ENCODE data around the gene LSP1.

LSP1 gene

DNA sequence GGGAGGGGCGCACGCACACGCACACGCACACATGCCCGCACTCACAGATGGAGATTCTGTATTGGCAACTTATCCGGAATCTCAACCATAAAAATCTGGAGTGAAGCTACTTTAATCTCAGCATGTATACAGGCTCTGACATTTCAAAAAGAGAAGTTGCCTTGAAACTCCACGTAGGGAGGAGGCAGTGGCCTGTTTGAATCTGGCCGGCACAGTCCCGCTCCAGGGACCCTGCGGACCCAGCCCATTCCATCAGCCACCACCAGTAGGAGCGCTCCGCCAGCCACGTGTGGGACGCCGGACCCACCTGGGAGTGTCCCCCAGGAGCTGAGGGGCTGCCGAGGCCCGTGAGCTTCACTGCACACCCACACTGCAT lies 20.0 kb upstream of the LSP1 start:
- no peak for ATAC-seq
- no peak for TF ChIP-seq ZFP3 (CRISPR knock-in tag; IDR thresholded peaks at IDR 0.05)
- no peak for TF ChIP-seq PPARA (CRISPR knock-in tag; IDR thresholded peaks at IDR 0.05; ENCODE audit: borderline replicate concordance)
- no peak for TF ChIP-seq OSR1 (CRISPR knock-in tag; IDR thresholded peaks at IDR 0.05)
- no peak for TF ChIP-seq SNAI2 (CRISPR knock-in tag; IDR thresholded peaks at IDR 0.05)

DNA sequence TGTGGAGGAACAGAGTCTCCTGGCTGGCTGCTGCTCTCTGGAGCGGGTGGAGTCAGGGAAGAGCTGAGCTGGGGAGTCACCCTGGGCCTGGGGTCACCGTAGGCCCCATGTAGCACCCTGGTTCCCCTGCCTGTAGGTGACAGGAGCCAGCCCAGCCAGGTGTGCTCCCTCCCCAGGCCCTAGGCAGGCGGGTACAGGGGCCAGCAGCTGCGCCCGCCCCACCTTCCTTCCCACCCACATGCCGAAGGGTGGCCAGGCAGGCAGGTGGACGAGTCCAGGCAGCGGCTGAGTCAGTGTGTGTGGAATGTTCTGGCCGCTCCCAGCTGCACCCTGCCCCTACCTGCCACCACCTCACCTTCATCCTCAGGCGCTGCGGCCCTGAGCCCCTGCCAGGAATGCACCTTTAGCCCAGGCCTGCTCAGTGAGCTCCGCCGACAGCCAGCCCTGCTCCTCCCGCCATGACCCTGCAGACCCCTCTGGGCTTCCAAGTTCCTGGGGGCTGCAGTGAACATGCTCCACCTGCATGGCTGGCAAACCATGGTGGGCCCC lies 18.7 kb upstream of the LSP1 start:
- ATAC-seq = no peak
- TF ChIP-seq ZNF70 (CRISPR knock-in tag; IDR thresholded peaks at IDR 0.05) (no peak), GLIS3 (CRISPR knock-in tag; IDR thresholded peaks at IDR 0.05) (no peak), OSR1 (CRISPR knock-in tag; IDR thresholded peaks at IDR 0.05) (no peak), RARB (CRISPR knock-in tag; IDR thresholded peaks at IDR 0.05) (no peak), TOX (CRISPR knock-in tag; IDR thresholded peaks at IDR 0.05; ENCODE audit: borderline replicate concordance) (no peak), ISL1 (CRISPR knock-in tag; IDR thresholded peaks at IDR 0.05) (no peak), ZFP3 (CRISPR knock-in tag; IDR thresholded peaks at IDR 0.05) (no peak), BACH2 (CRISPR knock-in tag; IDR thresholded peaks at IDR 0.05; ENCODE audit: borderline replicate concordance) (no peak), CSDC2 (CRISPR knock-in tag; IDR thresholded peaks at IDR 0.05) (no peak), ZFP30 (CRISPR knock-in tag; IDR thresholded peaks at IDR 0.05) (no peak), ZNF565 (CRISPR knock-in tag; conservative IDR thresholded peaks at IDR 0.05; ENCODE audit: low read depth) (no peak), PPARA (CRISPR knock-in tag; IDR thresholded peaks at IDR 0.05; ENCODE audit: borderline replicate concordance) (no peak), ARNTL (CRISPR knock-in tag; IDR thresholded peaks at IDR 0.05; ENCODE audit: borderline replicate concordance, low read depth) (no peak), SNAI2 (CRISPR knock-in tag; IDR thresholded peaks at IDR 0.05) (no peak)
- TF ChIP-seq, protein P1, sequence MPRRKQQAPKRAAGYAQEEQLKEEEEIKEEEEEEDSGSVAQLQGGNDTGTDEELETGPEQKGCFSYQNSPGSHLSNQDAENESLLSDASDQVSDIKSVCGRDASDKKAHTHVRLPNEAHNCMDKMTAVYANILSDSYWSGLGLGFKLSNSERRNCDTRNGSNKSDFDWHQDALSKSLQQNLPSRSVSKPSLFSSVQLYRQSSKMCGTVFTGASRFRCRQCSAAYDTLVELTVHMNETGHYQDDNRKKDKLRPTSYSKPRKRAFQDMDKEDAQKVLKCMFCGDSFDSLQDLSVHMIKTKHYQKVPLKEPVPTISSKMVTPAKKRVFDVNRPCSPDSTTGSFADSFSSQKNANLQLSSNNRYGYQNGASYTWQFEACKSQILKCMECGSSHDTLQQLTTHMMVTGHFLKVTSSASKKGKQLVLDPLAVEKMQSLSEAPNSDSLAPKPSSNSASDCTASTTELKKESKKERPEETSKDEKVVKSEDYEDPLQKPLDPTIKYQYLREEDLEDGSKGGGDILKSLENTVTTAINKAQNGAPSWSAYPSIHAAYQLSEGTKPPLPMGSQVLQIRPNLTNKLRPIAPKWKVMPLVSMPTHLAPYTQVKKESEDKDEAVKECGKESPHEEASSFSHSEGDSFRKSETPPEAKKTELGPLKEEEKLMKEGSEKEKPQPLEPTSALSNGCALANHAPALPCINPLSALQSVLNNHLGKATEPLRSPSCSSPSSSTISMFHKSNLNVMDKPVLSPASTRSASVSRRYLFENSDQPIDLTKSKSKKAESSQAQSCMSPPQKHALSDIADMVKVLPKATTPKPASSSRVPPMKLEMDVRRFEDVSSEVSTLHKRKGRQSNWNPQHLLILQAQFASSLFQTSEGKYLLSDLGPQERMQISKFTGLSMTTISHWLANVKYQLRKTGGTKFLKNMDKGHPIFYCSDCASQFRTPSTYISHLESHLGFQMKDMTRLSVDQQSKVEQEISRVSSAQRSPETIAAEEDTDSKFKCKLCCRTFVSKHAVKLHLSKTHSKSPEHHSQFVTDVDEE (CRISPR knock-in tag; IDR thresholded peaks at IDR 0.05) = no peak
- TF ChIP-seq, protein P2, sequence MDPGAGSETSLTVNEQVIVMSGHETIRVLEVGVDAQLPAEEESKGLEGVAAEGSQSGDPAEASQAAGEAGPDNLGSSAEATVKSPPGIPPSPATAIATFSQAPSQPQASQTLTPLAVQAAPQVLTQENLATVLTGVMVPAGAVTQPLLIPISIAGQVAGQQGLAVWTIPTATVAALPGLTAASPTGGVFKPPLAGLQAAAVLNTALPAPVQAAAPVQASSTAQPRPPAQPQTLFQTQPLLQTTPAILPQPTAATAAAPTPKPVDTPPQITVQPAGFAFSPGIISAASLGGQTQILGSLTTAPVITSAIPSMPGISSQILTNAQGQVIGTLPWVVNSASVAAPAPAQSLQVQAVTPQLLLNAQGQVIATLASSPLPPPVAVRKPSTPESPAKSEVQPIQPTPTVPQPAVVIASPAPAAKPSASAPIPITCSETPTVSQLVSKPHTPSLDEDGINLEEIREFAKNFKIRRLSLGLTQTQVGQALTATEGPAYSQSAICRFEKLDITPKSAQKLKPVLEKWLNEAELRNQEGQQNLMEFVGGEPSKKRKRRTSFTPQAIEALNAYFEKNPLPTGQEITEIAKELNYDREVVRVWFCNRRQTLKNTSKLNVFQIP (CRISPR knock-in tag; IDR thresholded peaks at IDR 0.05; ENCODE audit: borderline replicate concordance, low read depth) = no peak
- TF ChIP-seq, protein P3, sequence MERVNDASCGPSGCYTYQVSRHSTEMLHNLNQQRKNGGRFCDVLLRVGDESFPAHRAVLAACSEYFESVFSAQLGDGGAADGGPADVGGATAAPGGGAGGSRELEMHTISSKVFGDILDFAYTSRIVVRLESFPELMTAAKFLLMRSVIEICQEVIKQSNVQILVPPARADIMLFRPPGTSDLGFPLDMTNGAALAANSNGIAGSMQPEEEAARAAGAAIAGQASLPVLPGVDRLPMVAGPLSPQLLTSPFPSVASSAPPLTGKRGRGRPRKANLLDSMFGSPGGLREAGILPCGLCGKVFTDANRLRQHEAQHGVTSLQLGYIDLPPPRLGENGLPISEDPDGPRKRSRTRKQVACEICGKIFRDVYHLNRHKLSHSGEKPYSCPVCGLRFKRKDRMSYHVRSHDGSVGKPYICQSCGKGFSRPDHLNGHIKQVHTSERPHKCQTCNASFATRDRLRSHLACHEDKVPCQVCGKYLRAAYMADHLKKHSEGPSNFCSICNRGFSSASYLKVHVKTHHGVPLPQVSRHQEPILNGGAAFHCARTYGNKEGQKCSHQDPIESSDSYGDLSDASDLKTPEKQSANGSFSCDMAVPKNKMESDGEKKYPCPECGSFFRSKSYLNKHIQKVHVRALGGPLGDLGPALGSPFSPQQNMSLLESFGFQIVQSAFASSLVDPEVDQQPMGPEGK (CRISPR knock-in tag; IDR thresholded peaks at IDR 0.05; ENCODE audit: borderline replicate concordance) = no peak
- TF ChIP-seq, protein P4, sequence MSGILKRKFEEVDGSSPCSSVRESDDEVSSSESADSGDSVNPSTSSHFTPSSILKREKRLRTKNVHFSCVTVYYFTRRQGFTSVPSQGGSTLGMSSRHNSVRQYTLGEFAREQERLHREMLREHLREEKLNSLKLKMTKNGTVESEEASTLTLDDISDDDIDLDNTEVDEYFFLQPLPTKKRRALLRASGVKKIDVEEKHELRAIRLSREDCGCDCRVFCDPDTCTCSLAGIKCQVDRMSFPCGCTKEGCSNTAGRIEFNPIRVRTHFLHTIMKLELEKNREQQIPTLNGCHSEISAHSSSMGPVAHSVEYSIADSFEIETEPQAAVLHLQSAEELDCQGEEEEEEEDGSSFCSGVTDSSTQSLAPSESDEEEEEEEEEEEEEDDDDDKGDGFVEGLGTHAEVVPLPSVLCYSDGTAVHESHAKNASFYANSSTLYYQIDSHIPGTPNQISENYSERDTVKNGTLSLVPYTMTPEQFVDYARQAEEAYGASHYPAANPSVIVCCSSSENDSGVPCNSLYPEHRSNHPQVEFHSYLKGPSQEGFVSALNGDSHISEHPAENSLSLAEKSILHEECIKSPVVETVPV (CRISPR knock-in tag; IDR thresholded peaks at IDR 0.05) = no peak
- TF ChIP-seq, protein P5, sequence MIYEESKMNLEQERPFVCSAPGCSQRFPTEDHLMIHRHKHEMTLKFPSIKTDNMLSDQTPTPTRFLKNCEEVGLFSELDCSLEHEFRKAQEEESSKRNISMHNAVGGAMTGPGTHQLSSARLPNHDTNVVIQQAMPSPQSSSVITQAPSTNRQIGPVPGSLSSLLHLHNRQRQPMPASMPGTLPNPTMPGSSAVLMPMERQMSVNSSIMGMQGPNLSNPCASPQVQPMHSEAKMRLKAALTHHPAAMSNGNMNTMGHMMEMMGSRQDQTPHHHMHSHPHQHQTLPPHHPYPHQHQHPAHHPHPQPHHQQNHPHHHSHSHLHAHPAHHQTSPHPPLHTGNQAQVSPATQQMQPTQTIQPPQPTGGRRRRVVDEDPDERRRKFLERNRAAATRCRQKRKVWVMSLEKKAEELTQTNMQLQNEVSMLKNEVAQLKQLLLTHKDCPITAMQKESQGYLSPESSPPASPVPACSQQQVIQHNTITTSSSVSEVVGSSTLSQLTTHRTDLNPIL (CRISPR knock-in tag; IDR thresholded peaks at IDR 0.05; ENCODE audit: low read depth) = no peak

DNA sequence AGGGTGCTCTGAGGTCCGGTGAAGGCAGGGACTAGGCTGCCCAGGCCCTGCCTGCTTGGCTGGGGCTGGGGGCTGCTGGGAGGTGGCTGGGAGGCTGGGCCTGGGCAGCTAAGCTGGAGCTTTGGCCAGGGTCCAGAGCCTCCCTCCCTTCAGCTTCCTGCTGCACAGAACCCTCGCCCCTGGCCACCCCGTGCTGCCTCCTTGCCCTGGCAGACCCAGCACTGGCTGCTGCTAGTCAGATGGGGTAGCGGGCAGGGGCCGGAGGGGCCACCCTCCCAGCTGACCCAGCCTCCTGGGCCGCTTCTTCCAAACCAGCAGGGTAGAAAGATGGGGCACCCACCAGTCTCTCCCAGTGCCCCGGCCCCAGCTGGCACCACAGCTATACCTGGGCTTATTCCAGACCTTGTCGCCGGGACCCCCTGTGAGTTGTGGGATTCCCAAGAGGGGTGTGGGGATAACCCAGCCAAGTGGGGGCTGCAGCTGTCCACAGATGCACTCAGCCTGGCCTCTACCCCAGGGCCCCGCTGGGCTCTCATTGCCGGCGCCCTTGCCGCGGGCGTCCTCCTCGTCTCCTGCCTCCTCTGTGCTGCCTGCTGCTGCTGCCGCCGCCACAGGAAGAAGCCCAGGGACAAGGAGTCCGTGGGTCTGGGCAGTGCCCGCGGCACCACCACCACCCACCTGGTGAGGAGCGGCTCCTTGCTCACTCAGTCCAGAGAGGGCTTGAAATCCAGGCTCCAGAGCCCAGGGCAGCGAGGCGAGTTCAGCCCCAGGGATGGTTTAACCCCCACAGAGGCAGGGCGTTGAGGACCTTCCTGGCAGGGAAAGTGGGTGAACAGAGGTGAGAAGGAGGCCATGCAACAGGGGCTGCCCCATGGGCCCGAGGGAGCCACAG lies 17.9 kb upstream of the LSP1 start, which contains the start of gene SYT8:
SYT8 (plus strand) TSS at position 212 of the 892 bp plus-strand sequence; CDS start at position 328, 116 bp downstream.
- ATAC-seq = no peak
- no peak for TF ChIP-seq BACH2 (CRISPR knock-in tag; IDR thresholded peaks at IDR 0.05; ENCODE audit: borderline replicate concordance)
- no peak for TF ChIP-seq CSDC2 (CRISPR knock-in tag; IDR thresholded peaks at IDR 0.05)
- no peak for TF ChIP-seq GLIS3 (CRISPR knock-in tag; IDR thresholded peaks at IDR 0.05)
- TF ChIP-seq ESRRG (CRISPR knock-in tag; IDR thresholded peaks at IDR 0.05) = no peak
- TF ChIP-seq ISL1 (CRISPR knock-in tag; IDR thresholded peaks at IDR 0.05) = no peak
- TF ChIP-seq, protein P1 (CRISPR knock-in tag; IDR thresholded peaks at IDR 0.05) = no peak
- TF ChIP-seq, protein P3 (CRISPR knock-in tag; IDR thresholded peaks at IDR 0.05; ENCODE audit: borderline replicate concordance) = no peak
- no peak for TF ChIP-seq RARB (CRISPR knock-in tag; IDR thresholded peaks at IDR 0.05)
- TF ChIP-seq ZC3H10 (CRISPR knock-in tag; IDR thresholded peaks at IDR 0.05) = no peak
- no peak for TF ChIP-seq TCF4 (CRISPR knock-in tag; IDR thresholded peaks at IDR 0.05; ENCODE audit: borderline replicate concordance)

All from SK-N-SH treated with all-trans-retinoic acid at 6 μM for 48 hours (cell line).